HepG2 (cell line): Measurements from ENCODE around the gene KATNA1. TPM values are rescaled to one million over a fixed set of nuclear protein-coding genes. Genes with fewer than 3 reads are reported as not detected.

Source experiments
- AHR ChIP-seq: IDR thresholded peaks from 2 replicates; pipeline ENCODE4 v1.6.1; 2018; ENCODE audit warnings: missing genetic modification reagents, missing compliant biosample characterization
- ATRX ChIP-seq: sonication (generic); formaldehyde crosslinking; IDR thresholded peaks from 2 replicates; pipeline ENCODE4 v1.4.0; 2020; ENCODE audit warnings: missing genetic modification reagents, borderline replicate concordance
- DMAP1 ChIP-seq: IDR thresholded peaks from 2 replicates; pipeline ENCODE4 v1.6.1; 2016
- GATAD1 ChIP-seq: IDR thresholded peaks from 2 replicates; pipeline ENCODE4 v1.6.1; 2016; ENCODE audit warnings: missing genetic modification reagents, missing compliant biosample characterization
- HDAC1 ChIP-seq: sonication (generic); formaldehyde crosslinking; IDR thresholded peaks from 2 replicates; pipeline ENCODE4 v1.5.1; 2020; ENCODE audit warnings: mild to moderate bottlenecking, missing genetic modification reagents
- MIER3 ChIP-seq: IDR thresholded peaks from 2 replicates; pipeline ENCODE4 v1.6.1; 2016; ENCODE audit warnings: missing compliant biosample characterization, borderline replicate concordance
- MIXL1 ChIP-seq: IDR thresholded peaks from 2 replicates; pipeline ENCODE4 v1.6.1; 2016
- SMARCC2 ChIP-seq: fragments of 450-650 bp; IDR thresholded peaks from 2 replicates; pipeline ENCODE4 v1.6.1; 2017; ENCODE audit warnings: antibody characterized with exemption, mild to moderate bottlenecking
- SYNCRIP ChIP-seq: fragments of 200-400 bp; formaldehyde crosslinking; IDR thresholded peaks from 2 replicates; pipeline ENCODE4 v1.6.1; 2018; ENCODE audit warnings: mild to moderate bottlenecking, low read depth, low read length; ENCODE audit not compliant: insufficient read depth
- TARDBP ChIP-seq: sonication (generic); formaldehyde crosslinking; IDR thresholded peaks from 2 replicates; pipeline ENCODE4 v1.8.0; 2022; ENCODE audit warnings: mild to moderate bottlenecking, missing genetic modification reagents
- TMF1 ChIP-seq: sonication (generic); formaldehyde crosslinking; IDR thresholded peaks from 2 replicates; pipeline ENCODE4 v1.8.1; 2022; ENCODE audit warnings: low read depth, missing genetic modification reagents
- ZNF143 ChIP-seq: sonication (generic); formaldehyde crosslinking; IDR thresholded peaks from 2 replicates; pipeline ENCODE4 v1.4.0; 2020; ENCODE audit warnings: missing genetic modification reagents
- ZNF441 ChIP-seq: sonication (generic); formaldehyde crosslinking; IDR thresholded peaks from 2 replicates; pipeline ENCODE4 v1.7.0; 2021; ENCODE audit warnings: missing genetic modification reagents, borderline replicate concordance
- ZSCAN25 ChIP-seq: sonication (generic); formaldehyde crosslinking; IDR thresholded peaks from 2 replicates; pipeline ENCODE4 v1.8.0; 2022; ENCODE audit warnings: mild to moderate bottlenecking, missing genetic modification reagents
- polyA plus RNA-seq, 8 experiments: library from polyadenylated mRNA; depleted of rRNA in 3 of 8; stranded (reverse) in 7 of 8; unstranded in 1 of 8; fragments of >200 nt; fragmentation: Illumina TruSeq in 4 of 8; extraction: Trizol in 4 of 8; gene quantifications; 2 replicates each; pipeline versions ENCODE4 v1.2.1 to v1.2.3, GENCODE V29; 2011 to 2016; ENCODE audit warnings: low read depth in 4 of 8, missing spikeins in 1 of 8, mixed read lengths in 1 of 8; ENCODE audit not compliant: insufficient read depth in 1 of 8
- total RNA-seq, 5 experiments: library from RNA; depleted of rRNA; stranded (reverse); fragments of >200 nt; fragmentation: Illumina TruSeq; extraction: Trizol; gene quantifications; 2 replicates each; pipeline ENCODE4 v1.2.3, GENCODE V29; 2016; ENCODE audit warnings: low read depth in 1 of 5
- TF ChIP-seq, protein P1 (sequence below): sonication (generic); formaldehyde crosslinking; IDR thresholded peaks from 2 replicates; pipeline ENCODE4 v1.5.1; 2020; ENCODE audit warnings: missing genetic modification reagents, mild to moderate bottlenecking, borderline replicate concordance
- TF ChIP-seq, protein P2 (sequence below): sonication (generic); formaldehyde crosslinking; IDR thresholded peaks from 2 replicates; pipeline ENCODE4 v1.9.0; 2021; ENCODE audit warnings: missing genetic modification reagents, borderline replicate concordance
- TF ChIP-seq, protein P3 (sequence below): sonication (generic); formaldehyde crosslinking; IDR thresholded peaks from 2 replicates; pipeline ENCODE4 v1.4.0; 2020; ENCODE audit warnings: mild to moderate bottlenecking, missing genetic modification reagents, borderline replicate concordance
- TF ChIP-seq, protein P4 (sequence below): sonication (generic); formaldehyde crosslinking; IDR thresholded peaks from 2 replicates; pipeline ENCODE4 v1.4.0; 2020; ENCODE audit warnings: missing genetic modification reagents, borderline replicate concordance

Gene KATNA1
- total and polyA plus RNA-seq, 2 of the 13 experiments (the other 11 are each of a cell fraction or from before 2014, with no cell fraction given): 14.8 to 25.3 TPM

DNA sequence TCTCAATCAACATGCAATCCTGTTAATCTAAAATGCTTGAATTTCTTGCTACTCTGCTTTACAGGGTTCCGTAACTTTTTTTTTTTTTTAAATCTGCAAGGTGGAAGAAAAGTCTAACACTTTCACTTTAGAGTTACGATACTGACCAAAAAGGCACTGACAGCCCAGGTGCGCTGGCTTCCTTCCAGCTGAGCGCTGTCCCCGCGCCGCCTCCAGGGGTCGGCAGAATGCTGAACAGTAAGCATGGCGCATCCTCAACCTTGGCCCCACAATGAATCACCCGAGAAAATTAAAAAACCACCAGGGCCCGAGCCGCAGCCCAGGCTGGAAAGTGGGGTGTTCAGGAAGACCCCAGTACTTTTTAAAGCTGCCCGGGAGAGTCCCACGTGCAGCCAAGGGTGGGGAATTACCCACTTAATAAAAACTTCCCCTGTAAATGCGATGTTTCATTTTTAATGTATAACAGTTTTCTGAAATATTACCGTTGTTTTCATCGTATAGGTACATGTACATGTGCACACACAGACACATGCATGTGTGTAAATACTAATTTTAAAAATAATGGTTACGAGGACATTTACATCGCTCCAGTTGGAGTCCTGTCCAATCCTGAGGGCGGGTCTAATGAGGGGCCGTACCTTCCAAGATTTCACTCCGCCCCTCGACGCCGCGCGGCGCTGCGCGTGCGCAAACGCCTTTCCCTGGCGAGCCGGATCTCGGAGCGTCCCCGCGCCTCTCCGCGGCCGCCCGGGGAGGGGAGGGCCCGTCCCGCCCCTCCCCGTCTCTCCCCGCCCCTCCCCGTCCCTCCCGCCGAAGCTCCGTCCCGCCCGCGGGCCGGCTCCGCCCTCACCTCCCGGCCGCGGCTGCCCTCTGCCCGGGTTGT is 82.7 kb downstream of the KATNA1 start, which contains the start of gene GINM1 (continued):
- no peak for TF ChIP-seq TMF1 (CRISPR knock-in tag)
- TF ChIP-seq ZNF143: no peak; the same call in 1 of the 2 replicates
- TF ChIP-seq HDAC1: peak; percentile 84
- no peak for TF ChIP-seq SMARCC2
- peak; percentile 60; the same call in 1 of the 2 replicates for TF ChIP-seq MIER3 (CRISPR knock-in tag)
- 0 out of 2 replicates have a peak, but pooled peaks have one; percentile 68 for TF ChIP-seq AHR
- no peak for TF ChIP-seq ATRX (CRISPR knock-in tag)
- no peak; the same call in 1 of the 2 replicates for TF ChIP-seq MIXL1 (CRISPR knock-in tag)
- TF ChIP-seq, protein P1, sequence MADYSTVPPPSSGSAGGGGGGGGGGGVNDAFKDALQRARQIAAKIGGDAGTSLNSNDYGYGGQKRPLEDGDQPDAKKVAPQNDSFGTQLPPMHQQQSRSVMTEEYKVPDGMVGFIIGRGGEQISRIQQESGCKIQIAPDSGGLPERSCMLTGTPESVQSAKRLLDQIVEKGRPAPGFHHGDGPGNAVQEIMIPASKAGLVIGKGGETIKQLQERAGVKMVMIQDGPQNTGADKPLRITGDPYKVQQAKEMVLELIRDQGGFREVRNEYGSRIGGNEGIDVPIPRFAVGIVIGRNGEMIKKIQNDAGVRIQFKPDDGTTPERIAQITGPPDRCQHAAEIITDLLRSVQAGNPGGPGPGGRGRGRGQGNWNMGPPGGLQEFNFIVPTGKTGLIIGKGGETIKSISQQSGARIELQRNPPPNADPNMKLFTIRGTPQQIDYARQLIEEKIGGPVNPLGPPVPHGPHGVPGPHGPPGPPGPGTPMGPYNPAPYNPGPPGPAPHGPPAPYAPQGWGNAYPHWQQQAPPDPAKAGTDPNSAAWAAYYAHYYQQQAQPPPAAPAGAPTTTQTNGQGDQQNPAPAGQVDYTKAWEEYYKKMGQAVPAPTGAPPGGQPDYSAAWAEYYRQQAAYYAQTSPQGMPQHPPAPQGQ (CRISPR knock-in tag): no peak
- TF ChIP-seq GATAD1 (CRISPR knock-in tag): no peak; the same call in 1 of the 2 replicates
- no peak for TF ChIP-seq ZNF441 (CRISPR knock-in tag)
- TF ChIP-seq, protein P2, sequence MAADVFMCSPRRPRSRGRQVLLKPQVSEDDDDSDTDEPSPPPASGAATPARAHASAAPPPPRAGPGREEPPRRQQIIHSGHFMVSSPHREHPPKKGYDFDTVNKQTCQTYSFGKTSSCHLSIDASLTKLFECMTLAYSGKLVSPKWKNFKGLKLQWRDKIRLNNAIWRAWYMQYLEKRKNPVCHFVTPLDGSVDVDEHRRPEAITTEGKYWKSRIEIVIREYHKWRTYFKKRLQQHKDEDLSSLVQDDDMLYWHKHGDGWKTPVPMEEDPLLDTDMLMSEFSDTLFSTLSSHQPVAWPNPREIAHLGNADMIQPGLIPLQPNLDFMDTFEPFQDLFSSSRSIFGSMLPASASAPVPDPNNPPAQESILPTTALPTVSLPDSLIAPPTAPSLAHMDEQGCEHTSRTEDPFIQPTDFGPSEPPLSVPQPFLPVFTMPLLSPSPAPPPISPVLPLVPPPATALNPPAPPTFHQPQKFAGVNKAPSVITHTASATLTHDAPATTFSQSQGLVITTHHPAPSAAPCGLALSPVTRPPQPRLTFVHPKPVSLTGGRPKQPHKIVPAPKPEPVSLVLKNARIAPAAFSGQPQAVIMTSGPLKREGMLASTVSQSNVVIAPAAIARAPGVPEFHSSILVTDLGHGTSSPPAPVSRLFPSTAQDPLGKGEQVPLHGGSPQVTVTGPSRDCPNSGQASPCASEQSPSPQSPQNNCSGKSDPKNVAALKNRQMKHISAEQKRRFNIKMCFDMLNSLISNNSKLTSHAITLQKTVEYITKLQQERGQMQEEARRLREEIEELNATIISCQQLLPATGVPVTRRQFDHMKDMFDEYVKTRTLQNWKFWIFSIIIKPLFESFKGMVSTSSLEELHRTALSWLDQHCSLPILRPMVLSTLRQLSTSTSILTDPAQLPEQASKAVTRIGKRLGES (CRISPR knock-in tag): no peak
- TF ChIP-seq TARDBP (CRISPR knock-in tag): peak; percentile 34; the same call in 1 of the 2 replicates
- TF ChIP-seq, protein P3, sequence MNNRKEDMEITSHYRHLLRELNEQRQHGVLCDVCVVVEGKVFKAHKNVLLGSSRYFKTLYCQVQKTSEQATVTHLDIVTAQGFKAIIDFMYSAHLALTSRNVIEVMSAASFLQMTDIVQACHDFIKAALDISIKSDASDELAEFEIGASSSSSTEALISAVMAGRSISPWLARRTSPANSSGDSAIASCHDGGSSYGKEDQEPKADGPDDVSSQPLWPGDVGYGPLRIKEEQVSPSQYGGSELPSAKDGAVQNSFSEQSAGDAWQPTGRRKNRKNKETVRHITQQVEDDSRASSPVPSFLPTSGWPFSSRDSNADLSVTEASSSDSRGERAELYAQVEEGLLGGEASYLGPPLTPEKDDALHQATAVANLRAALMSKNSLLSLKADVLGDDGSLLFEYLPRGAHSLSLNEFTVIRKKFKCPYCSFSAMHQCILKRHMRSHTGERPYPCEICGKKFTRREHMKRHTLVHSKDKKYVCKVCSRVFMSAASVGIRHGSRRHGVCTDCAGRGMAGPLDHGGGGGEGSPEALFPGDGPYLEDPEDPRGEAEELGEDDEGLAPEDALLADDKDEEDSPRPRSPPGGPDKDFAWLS (CRISPR knock-in tag): no peak
- no peak for TF ChIP-seq ZSCAN25 (CRISPR knock-in tag)
- peak; percentile 21; the same call in 1 of the 2 replicates for TF ChIP-seq DMAP1 (CRISPR knock-in tag)
- TF ChIP-seq, protein P4, sequence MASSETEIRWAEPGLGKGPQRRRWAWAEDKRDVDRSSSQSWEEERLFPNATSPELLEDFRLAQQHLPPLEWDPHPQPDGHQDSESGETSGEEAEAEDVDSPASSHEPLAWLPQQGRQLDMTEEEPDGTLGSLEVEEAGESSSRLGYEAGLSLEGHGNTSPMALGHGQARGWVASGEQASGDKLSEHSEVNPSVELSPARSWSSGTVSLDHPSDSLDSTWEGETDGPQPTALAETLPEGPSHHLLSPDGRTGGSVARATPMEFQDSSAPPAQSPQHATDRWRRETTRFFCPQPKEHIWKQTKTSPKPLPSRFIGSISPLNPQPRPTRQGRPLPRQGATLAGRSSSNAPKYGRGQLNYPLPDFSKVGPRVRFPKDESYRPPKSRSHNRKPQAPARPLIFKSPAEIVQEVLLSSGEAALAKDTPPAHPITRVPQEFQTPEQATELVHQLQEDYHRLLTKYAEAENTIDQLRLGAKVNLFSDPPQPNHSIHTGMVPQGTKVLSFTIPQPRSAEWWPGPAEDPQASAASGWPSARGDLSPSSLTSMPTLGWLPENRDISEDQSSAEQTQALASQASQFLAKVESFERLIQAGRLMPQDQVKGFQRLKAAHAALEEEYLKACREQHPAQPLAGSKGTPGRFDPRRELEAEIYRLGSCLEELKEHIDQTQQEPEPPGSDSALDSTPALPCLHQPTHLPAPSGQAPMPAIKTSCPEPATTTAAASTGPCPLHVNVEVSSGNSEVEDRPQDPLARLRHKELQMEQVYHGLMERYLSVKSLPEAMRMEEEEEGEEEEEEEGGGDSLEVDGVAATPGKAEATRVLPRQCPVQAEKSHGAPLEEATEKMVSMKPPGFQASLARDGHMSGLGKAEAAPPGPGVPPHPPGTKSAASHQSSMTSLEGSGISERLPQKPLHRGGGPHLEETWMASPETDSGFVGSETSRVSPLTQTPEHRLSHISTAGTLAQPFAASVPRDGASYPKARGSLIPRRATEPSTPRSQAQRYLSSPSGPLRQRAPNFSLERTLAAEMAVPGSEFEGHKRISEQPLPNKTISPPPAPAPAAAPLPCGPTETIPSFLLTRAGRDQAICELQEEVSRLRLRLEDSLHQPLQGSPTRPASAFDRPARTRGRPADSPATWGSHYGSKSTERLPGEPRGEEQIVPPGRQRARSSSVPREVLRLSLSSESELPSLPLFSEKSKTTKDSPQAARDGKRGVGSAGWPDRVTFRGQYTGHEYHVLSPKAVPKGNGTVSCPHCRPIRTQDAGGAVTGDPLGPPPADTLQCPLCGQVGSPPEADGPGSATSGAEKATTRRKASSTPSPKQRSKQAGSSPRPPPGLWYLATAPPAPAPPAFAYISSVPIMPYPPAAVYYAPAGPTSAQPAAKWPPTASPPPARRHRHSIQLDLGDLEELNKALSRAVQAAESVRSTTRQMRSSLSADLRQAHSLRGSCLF (CRISPR knock-in tag): no peak
- TF ChIP-seq SYNCRIP: no peak
